ENCODE data around the gene UBA1. TPM values are rescaled to one million over a fixed set of nuclear protein-coding genes. Genes with fewer than 3 reads are reported as not detected.

Gene UBA1
- total and polyA plus RNA-seq, 10 of the 15 experiments (the other 5 are each of a cell fraction or from before 2014, with no cell fraction given), result 60.4 to 314 (median 216) TPM

- H2AFZ ChIP-seq (ENCODE audit: control insufficient read depth, low read depth, low read length), result no peak overlapping the region
- ChIA-PET RAD21 (ENCODE audit: unreplicated experiment) (no interaction called here), SMC1A (ENCODE audit: uncharacterized antibody, unreplicated experiment) (no interaction called here), CTCF (no interaction called here), POLR2A (no interaction called here)
- in situ Hi-C loops (cut with MboI) (no loop called here), intact Hi-C loops (cut with micrococcal nuclease; ENCODE audit: unreplicated experiment) (no loop called here)
- H3K27ac ChIP-seq (ENCODE audit: control insufficient read depth, insufficient read depth), result no peak overlapping the region
- no peaks in the 10 kb centered on the region for H3K4me1 ChIP-seq (ENCODE audit: control insufficient read depth, insufficient read depth, low read length)
- H3K4me2 ChIP-seq (ENCODE audit: control insufficient read depth, insufficient read depth), result no peak overlapping the region
- no peaks in the 10 kb centered on the region; a peak in 1 of 4 replicates for H3K27me3 ChIP-seq (replicated peaks in 1 of 2; ENCODE audit: control insufficient read depth in 2 of 2, insufficient read depth in 2 of 2, low read length in 1 of 2)
- H3K36me3 ChIP-seq (ENCODE audit: control insufficient read depth in 2 of 2, insufficient read depth in 2 of 2, low read length in 1 of 2), result peaks cover 0 to 19% of the 10 kb centered on the region in 2 experiments; a peak in 3 of 4 replicates
- BruUV-seq (replicated peaks), result no TSS peak
- no peak overlapping the region for H3K9ac ChIP-seq (ENCODE audit: control insufficient read depth, insufficient read depth, low read length)
- 67% methylated on average over 5 of the region's 5 CpGs for WGBS (ENCODE audit: insufficient coverage, insufficient replicate concordance, low lambda C conversion rate, missing lambda C conversion rate)
- TF ChIP-seq SP1 (IDR thresholded peaks at IDR 0.05; ENCODE audit: low read depth, low read length), result no peak
- no peak for TF ChIP-seq GATAD2B (conservative IDR thresholded peaks at IDR 0.05; ENCODE audit: low read depth)
- no peak for TF ChIP-seq MYB (IDR thresholded peaks at IDR 0.05; ENCODE audit: borderline replicate concordance, low read depth, low read length)
- no peak for TF ChIP-seq CBX3 (IDR thresholded peaks at IDR 0.05; ENCODE audit: borderline replicate concordance, low read depth)
- TF ChIP-seq EZH2 (IDR thresholded peaks at IDR 0.05; ENCODE audit: borderline replicate concordance, control insufficient read depth, low read depth, low read length), result no peak
- TF ChIP-seq ASH2L (IDR thresholded peaks at IDR 0.05; ENCODE audit: borderline replicate concordance, low read depth), result no peak
- TF ChIP-seq NFYA (IDR thresholded peaks at IDR 0.05; ENCODE audit: borderline replicate concordance, low read depth, low read length), result no peak
- no peak for TF ChIP-seq POLR2A (IDR thresholded peaks at IDR 0.05; ENCODE audit: low read depth, low read length)
- no peak for TF ChIP-seq HDGF (IDR thresholded peaks at IDR 0.05)
- no peak for TF ChIP-seq CBX5 (IDR thresholded peaks at IDR 0.05; ENCODE audit: low read depth)
- TF ChIP-seq, protein P1, sequence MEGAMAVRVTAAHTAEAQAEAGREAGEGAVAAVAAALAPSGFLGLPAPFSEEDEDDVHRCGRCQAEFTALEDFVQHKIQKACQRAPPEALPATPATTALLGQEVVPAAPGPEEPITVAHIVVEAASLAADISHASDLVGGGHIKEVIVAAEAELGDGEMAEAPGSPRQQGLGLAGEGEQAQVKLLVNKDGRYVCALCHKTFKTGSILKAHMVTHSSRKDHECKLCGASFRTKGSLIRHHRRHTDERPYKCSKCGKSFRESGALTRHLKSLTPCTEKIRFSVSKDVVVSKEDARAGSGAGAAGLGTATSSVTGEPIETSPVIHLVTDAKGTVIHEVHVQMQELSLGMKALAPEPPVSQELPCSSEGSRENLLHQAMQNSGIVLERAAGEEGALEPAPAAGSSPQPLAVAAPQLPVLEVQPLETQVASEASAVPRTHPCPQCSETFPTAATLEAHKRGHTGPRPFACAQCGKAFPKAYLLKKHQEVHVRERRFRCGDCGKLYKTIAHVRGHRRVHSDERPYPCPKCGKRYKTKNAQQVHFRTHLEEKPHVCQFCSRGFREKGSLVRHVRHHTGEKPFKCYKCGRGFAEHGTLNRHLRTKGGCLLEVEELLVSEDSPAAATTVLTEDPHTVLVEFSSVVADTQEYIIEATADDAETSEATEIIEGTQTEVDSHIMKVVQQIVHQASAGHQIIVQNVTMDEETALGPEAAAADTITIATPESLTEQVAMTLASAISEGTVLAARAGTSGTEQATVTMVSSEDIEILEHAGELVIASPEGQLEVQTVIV (IDR thresholded peaks at IDR 0.05; ENCODE audit: borderline replicate concordance, partially characterized antibody), result no peak
- no peak for TF ChIP-seq BACH1 (IDR thresholded peaks at IDR 0.05; ENCODE audit: borderline replicate concordance)
- no peak for TF ChIP-seq PAX5 (IDR thresholded peaks at IDR 0.05; ENCODE audit: borderline replicate concordance, low read depth, low read length)
- no peak for TF ChIP-seq NRF1 (conservative IDR thresholded peaks at IDR 0.05; ENCODE audit: low read depth, low read length)
- no peak for TF ChIP-seq NFIC (IDR thresholded peaks at IDR 0.05; ENCODE audit: low read depth, low read length)
- FAIRE-seq, result no peak
- no peak for DNase-seq (ENCODE audit: low read depth, low spot score)
- no peak overlapping the region for H3K4me3 ChIP-seq
- no peaks in the 10 kb centered on the region for H3K79me2 ChIP-seq (ENCODE audit: control insufficient read depth, insufficient read depth, low read length)
- no peaks in the 10 kb centered on the region for H4K20me1 ChIP-seq (ENCODE audit: control insufficient read depth, insufficient read depth)
- H3K9me3 ChIP-seq (replicated peaks; ENCODE audit: control insufficient read depth, insufficient read depth, low read length), result no peaks in the 10 kb centered on the region
- ATAC-seq, result no peak
Measured at GRCh38 chrX:47178337-47178736, 15.3 kb upstream of the UBA1 start.

Data from GM12878 (cell line).